GM12891 (cell line): ENCODE results near the gene KCNJ10.

ENCODE experiments used
- PAX5 ChIP-seq: IDR thresholded peaks from 2 replicates; pipeline ENCODE4 v1.6.1; 2011; ENCODE audit warnings: low read length, moderate library complexity, mild to moderate bottlenecking; ENCODE audit not compliant: insufficient read depth, severe bottlenecking
- POLR2A ChIP-seq: IDR thresholded peaks from 2 replicates; pipeline ENCODE4 v1.6.1; 2011; ENCODE audit warnings: low read depth, low read length, control low read depth
- POLR2AphosphoS5 ChIP-seq: IDR thresholded peaks from 2 replicates; pipeline ENCODE4 v1.6.1; 2011; ENCODE audit warnings: low read depth, low read length, control low read depth
- POU2F2 ChIP-seq: IDR thresholded peaks from 2 replicates; pipeline ENCODE4 v1.6.1; 2011; ENCODE audit warnings: low read depth, mild to moderate bottlenecking, control low read depth, low read length, moderate library complexity
- SPI1 ChIP-seq: IDR thresholded peaks from 2 replicates; pipeline ENCODE4 v1.6.1; 2011; ENCODE audit warnings: low read depth, low read length, control low read depth
- TAF1 ChIP-seq: IDR thresholded peaks from 2 replicates; pipeline ENCODE4 v1.6.1; 2011; ENCODE audit warnings: low read depth, low read length, control low read depth

- TF ChIP-seq POLR2A (no peak), TAF1 (no peak), SPI1 (no peak), PAX5 (no peak), POLR2AphosphoS5 (no peak), POU2F2 (no peak)
These were observed 21.8 kb upstream of the KCNJ10 start for GRCh38 chr1:160091666-160092223.
